ENCODE results near the gene PCDHA1.

Gene PCDHA1

DNA sequence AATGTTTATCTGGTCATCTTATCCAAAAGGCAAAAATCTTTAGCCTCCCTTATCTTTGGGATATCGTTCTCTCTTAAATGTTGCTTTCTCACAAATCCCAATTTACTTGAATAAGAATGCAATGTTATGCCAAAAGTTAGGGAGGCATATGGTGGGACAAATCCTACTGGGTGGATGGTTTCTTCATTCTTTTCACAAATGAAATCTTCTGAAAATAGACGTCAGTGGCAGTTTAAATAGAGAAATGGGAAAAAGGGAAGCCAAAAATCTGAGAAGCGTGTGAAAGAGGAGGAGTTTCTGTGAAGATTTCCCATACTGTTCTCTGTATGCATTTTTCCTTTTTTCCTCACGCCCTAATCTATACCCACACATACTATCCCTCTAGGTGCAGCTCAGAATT lies 137.7 kb downstream of the PCDHA1 start:
- no peak for DNase-seq (ENCODE audit: low read depth, low spot score)
- ChIA-PET CTCF (no interaction called here), POLR2A (no interaction called here)
- TF ChIP-seq, protein P1, sequence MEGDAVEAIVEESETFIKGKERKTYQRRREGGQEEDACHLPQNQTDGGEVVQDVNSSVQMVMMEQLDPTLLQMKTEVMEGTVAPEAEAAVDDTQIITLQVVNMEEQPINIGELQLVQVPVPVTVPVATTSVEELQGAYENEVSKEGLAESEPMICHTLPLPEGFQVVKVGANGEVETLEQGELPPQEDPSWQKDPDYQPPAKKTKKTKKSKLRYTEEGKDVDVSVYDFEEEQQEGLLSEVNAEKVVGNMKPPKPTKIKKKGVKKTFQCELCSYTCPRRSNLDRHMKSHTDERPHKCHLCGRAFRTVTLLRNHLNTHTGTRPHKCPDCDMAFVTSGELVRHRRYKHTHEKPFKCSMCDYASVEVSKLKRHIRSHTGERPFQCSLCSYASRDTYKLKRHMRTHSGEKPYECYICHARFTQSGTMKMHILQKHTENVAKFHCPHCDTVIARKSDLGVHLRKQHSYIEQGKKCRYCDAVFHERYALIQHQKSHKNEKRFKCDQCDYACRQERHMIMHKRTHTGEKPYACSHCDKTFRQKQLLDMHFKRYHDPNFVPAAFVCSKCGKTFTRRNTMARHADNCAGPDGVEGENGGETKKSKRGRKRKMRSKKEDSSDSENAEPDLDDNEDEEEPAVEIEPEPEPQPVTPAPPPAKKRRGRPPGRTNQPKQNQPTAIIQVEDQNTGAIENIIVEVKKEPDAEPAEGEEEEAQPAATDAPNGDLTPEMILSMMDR (IDR thresholded peaks at IDR 0.05; ENCODE audit: insufficient read depth, low read length, missing control alignments): no peak
- no peak overlapping the region for H3K4me3 ChIP-seq (ENCODE audit: low read depth, low read length)

DNA sequence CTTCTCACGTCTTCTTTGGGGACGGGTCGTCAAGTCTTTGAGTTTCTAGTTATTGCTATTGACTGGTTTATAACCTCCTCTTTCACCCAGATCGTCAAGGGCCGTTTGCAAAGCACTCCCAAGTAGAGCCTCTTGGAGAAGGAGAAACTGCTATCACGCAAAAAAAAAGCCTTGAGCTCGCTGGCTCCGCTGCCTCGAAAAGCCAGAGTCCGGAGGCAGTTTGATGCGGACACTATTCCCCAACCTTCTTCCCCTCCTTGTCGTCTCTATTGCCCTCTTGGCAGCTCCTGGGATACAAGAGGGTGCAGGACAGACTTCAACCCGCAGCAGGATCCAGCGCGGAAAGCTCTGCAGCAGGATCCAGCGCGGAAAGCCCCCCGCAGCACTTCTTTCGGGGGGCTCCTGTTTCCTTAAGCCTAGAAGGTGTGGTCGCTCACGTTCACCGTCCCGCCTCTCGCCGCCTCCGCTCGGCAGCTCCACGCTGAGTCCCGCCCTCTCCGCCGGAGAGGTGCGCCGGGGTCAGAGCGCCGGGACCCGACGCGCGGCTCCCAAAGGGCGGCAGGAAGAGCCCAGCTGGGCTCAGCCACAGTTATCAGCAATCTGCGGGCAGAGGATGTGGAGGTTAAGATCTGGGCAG lies 140.0 kb downstream of the PCDHA1 start, which contains the start of gene PCDHAC1:
PCDHAC1 (plus strand) TSS at position 494 of the 637 bp plus-strand sequence. CDS start 594 bp downstream, outside the sequence.
- H3K4me3 ChIP-seq (ENCODE audit: low read depth, low read length): peak within 1 kb of the TSS; percentile 43
- TF ChIP-seq, protein P1 (IDR thresholded peaks at IDR 0.05; ENCODE audit: insufficient read depth, low read length, missing control alignments): no peak
- no peak for DNase-seq (ENCODE audit: low read depth, low spot score)
- ChIA-PET CTCF (no interaction called here), POLR2A (no interaction called here)

DNA sequence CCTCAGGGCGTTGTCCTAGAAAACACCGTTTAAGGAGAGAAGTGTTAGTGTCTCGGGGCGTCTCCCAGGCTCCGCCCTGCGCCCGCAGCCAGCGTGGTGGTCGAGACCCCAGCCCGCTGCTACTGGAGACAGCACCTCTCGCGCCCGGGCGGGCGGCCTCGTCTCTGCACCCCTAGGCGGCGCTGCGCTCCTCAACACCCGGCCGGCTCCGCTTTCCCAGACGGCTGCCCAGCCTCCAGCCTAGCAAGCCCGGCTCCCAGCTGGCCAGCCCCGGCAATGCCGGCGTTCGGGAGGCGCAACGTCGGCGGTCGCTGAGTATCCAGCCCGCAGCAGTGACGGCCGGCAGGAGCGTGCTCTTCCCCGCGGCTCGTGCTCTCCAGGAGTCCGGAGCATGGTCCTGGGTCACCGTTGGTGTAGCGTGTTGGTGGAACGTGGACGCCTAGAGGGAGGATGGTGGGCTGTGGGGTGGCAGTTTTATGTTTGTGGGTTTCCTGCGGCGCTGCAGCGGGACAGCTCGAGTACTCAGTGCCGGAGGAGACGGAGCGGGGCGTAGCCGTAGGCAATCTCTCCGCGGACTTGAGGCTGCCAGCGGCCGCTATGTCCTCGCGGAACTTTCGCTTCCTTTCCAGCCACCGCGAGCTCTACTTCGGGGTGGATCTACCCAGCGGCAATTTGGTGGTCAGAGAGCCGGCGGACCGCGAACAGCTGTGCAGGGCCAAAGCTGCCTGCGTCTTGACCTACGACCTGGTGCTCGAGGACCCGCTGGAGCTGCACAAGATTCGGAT lies 140.7 kb downstream of the PCDHA1 start:
- ChIA-PET CTCF (no interaction called here), POLR2A (no interaction called here)
- peak overlapping the region; percentile 43 for H3K4me3 ChIP-seq (ENCODE audit: low read depth, low read length)
- no peak for DNase-seq (ENCODE audit: low read depth, low spot score)
- TF ChIP-seq, protein P1 (IDR thresholded peaks at IDR 0.05; ENCODE audit: insufficient read depth, low read length, missing control alignments): peak; percentile 53

DNA sequence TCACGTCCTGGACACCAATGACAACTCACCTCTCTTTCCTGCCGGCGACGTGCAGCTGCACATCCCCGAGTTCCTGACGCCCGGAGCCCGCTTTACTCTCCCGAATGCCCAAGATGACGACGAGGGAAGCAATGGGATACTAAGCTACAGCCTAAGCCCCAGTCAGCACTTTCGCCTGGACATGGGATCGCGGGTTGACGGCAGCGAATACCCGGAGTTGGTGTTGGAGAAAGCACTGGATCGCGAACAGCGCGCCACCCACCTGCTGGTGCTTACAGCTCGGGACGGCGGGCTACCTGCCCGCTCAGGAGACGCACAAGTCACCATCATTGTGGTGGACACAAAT lies 141.3 kb downstream of the PCDHA1 start:
- TF ChIP-seq, protein P1 (IDR thresholded peaks at IDR 0.05; ENCODE audit: insufficient read depth, low read length, missing control alignments): no peak
- ChIA-PET POLR2A (no interaction called here), CTCF (no interaction called here)
- no peak for DNase-seq (ENCODE audit: low read depth, low spot score)
- H3K4me3 ChIP-seq (ENCODE audit: low read depth, low read length): peak overlapping the region; percentile 43

DNA sequence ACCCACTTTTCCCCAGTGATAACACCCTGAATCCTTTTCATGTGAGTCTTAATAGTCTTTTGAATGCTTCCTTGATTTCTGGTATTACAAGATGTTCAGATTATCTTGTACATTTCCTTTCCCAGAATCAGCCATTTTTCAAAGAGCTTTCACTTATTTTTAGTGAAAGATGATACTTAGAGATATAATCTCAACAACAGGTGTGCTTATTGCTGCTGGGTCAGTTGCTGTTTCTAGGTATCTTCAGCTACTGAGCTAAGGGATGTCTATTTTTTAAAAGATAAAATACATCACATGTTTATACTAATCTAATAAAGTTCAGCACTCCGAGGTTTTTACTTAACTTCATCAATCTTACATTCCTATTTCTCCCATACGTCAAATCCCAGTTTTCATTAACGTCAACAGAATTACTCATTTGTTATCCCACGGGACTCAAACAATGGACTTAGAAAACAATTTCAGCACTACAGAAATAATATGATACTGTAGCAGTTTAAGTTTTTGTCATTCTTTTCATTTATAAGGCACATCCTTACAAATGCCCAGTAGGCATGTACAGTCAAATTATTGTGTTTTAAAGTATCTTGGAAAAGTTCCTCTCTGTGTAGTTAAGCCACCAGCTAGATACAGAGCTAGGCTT lies 149.1 kb downstream of the PCDHA1 start:
- TF ChIP-seq, protein P1 (IDR thresholded peaks at IDR 0.05; ENCODE audit: insufficient read depth, low read length, missing control alignments): no peak
- ChIA-PET CTCF (no interaction called here), POLR2A (no interaction called here)
- DNase-seq (ENCODE audit: low read depth, low spot score): no peak
- H3K4me3 ChIP-seq (ENCODE audit: low read depth, low read length): no peak overlapping the region

DNA sequence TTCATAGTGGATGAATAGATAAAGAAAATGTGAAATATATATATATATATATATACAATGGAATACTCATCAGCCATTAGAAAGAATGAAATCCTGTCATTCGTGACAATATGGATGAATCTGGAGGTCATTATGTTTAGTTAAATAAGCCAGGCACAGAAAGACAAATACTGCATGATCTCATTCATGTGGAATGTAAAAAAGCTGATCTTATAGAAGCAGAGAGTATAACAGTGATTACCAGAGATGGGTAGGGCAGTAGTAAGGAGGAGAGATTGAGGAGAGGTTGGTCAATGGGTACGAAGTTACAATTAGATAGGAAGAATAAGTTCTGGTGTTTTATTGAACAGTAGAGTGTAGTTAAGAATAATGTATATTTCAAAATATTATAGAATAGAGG lies 160.6 kb downstream of the PCDHA1 start:
- ChIA-PET POLR2A (no interaction called here), CTCF (no interaction called here)

More for the DNA sequence above, 160.6 kb downstream of the PCDHA1 start:
- no peak overlapping the region for H3K4me3 ChIP-seq (ENCODE audit: low read depth, low read length)
- DNase-seq (ENCODE audit: low read depth, low spot score): no peak
- TF ChIP-seq, protein P1 (IDR thresholded peaks at IDR 0.05; ENCODE audit: insufficient read depth, low read length, missing control alignments): no peak
